GM23338 (cell line): ENCODE measurements around the gene SLC6A19. TPM values are rescaled to one million over a fixed set of nuclear protein-coding genes. Genes with fewer than 3 reads are reported as not detected.

ENCODE experiments used
- ATAC-seq: fragments of 200-7000 bp; cut with Tn5 transposase; 3 replicates; pipeline ENCODE4 v1.9.1; 2020
- DNase-seq: peaks from one replicate; pipeline ENCODE4 v3.0.0-alpha.2; 2015; ENCODE audit warnings: low spot score
- H2AFZ ChIP-seq: fragments of 200-600 bp; sonication (generic); 2 replicates; pipeline ENCODE4 v1.8.0; 2016; ENCODE audit warnings: antibody characterized with exemption, mild to moderate bottlenecking, moderate library complexity
- H3F3A ChIP-seq: fragments of 200-600 bp; sonication (generic); replicated peaks from 2 replicates; pipeline ENCODE4 v1.8.0; 2017; ENCODE audit warnings: antibody characterized with exemption, mixed run types, low read depth
- H3K27ac ChIP-seq: fragments of 200-600 bp; sonication (generic); 2 replicates; pipeline ENCODE4 v1.6.1; 2016; ENCODE audit warnings: low read depth
- H3K27me3 ChIP-seq: fragments of 200-600 bp; sonication (generic); 2 replicates; pipeline ENCODE4 v1.8.0; 2016; ENCODE audit warnings: mild to moderate bottlenecking, mixed run types, moderate library complexity; ENCODE audit not compliant: insufficient read depth
- H3K36me3 ChIP-seq: fragments of 200-600 bp; sonication (generic); 2 replicates; pipeline ENCODE4 v1.8.0; 2016; ENCODE audit warnings: mild to moderate bottlenecking; ENCODE audit not compliant: insufficient read depth
- H3K4me1 ChIP-seq: fragments of 200-600 bp; sonication (generic); 2 replicates; pipeline ENCODE4 v1.8.0; 2016; ENCODE audit warnings: mild to moderate bottlenecking, moderate library complexity; ENCODE audit not compliant: insufficient read depth
- H3K4me2 ChIP-seq: fragments of 200-600 bp; sonication (generic); 2 replicates; pipeline ENCODE4 v1.7.1; 2017; ENCODE audit warnings: mixed run types
- H3K4me3 ChIP-seq: fragments of 200-600 bp; sonication (generic); 2 replicates; pipeline ENCODE4 v1.6.1; 2016; ENCODE audit warnings: mixed run types
- H3K79me2 ChIP-seq: fragments of 200-600 bp; sonication (generic); replicated peaks from 2 replicates; pipeline ENCODE4 v1.8.0; 2017; ENCODE audit warnings: mild to moderate bottlenecking; ENCODE audit not compliant: insufficient read depth
- H3K9me2 ChIP-seq: fragments of 200-600 bp; sonication (generic); 2 replicates; pipeline ENCODE4 v1.8.0; 2017; ENCODE audit not compliant: insufficient read depth
- H4K20me1 ChIP-seq: fragments of 200-600 bp; sonication (generic); replicated peaks from 2 replicates; pipeline ENCODE4 v1.8.0; 2017; ENCODE audit warnings: mild to moderate bottlenecking; ENCODE audit not compliant: insufficient read depth
- H3K27ac Mint-ChIP-seq: 2 replicates; pipeline ENCODE4 v1.8.0; 2020; ENCODE audit warnings: inconsistent platforms, mild to moderate bottlenecking, moderate library complexity, mixed read lengths
- H3K27me3 Mint-ChIP-seq: 3 replicates; pipeline ENCODE4 v1.8.0; 2022; ENCODE audit warnings: low read depth, mild to moderate bottlenecking, moderate library complexity, mixed read lengths, inconsistent platforms; ENCODE audit not compliant: insufficient read depth, poor library complexity
- H3K36me3 Mint-ChIP-seq: 3 replicates; pipeline ENCODE4 v1.8.0; 2021; ENCODE audit warnings: low read depth, mild to moderate bottlenecking, inconsistent platforms, moderate library complexity, mixed read lengths
- H3K4me1 Mint-ChIP-seq: 3 replicates; pipeline ENCODE4 v1.8.0; 2020; ENCODE audit warnings: mild to moderate bottlenecking, inconsistent platforms, mixed read lengths
- H3K4me3 Mint-ChIP-seq: 3 replicates; pipeline ENCODE4 v1.8.0; 2021; ENCODE audit warnings: moderate library complexity, mild to moderate bottlenecking, inconsistent platforms, mixed read lengths
- H3K9me3 Mint-ChIP-seq: 3 replicates; pipeline ENCODE4 v1.8.0; 2020; ENCODE audit warnings: moderate library complexity, mild to moderate bottlenecking, inconsistent platforms, mixed read lengths
- CREB1 ChIP-seq: fragments of 250-450 bp; sonication (Bioruptor Pico); IDR thresholded peaks from 2 replicates; pipeline ENCODE4 v1.5.0; 2020; ENCODE audit warnings: low read depth, mild to moderate bottlenecking, moderate library complexity
- ETS1 ChIP-seq: IDR thresholded peaks from 2 replicates; pipeline ENCODE4 v1.6.1; 2016; ENCODE audit warnings: antibody characterized with exemption
- EZH2 ChIP-seq: fragments of 200-600 bp; sonication (generic); IDR thresholded peaks from one replicate; pipeline ENCODE4 v1.8.0; 2017; ENCODE audit warnings: antibody characterized with exemption, mild to moderate bottlenecking, low read depth; ENCODE audit not compliant: unreplicated experiment
- EZH2phosphoT487 ChIP-seq: fragments of 200-600 bp; sonication (generic); IDR thresholded peaks from one replicate; pipeline ENCODE4 v1.8.1; 2018; ENCODE audit warnings: antibody characterized with exemption; ENCODE audit not compliant: unreplicated experiment
- JUNB ChIP-seq: IDR thresholded peaks from one replicate; pipeline ENCODE4 v1.6.1; 2016; ENCODE audit warnings: antibody characterized with exemption; ENCODE audit not compliant: unreplicated experiment
- NANOG ChIP-seq: IDR thresholded peaks from 2 replicates; pipeline ENCODE4 v1.6.1; 2016; ENCODE audit warnings: antibody characterized with exemption, borderline replicate concordance
- POLR2AphosphoS5 ChIP-seq: IDR thresholded peaks from 2 replicates; pipeline ENCODE4 v1.6.1; 2016; ENCODE audit warnings: antibody characterized with exemption, low read depth
- STAT1 ChIP-seq: IDR thresholded peaks from one replicate; pipeline ENCODE4 v1.6.1; 2016; ENCODE audit warnings: antibody characterized with exemption; ENCODE audit not compliant: unreplicated experiment
- ZNF114 ChIP-seq: fragments of 250-450 bp; sonication (Bioruptor Pico); IDR thresholded peaks from 2 replicates; pipeline ENCODE4 v1.5.0; 2020; ENCODE audit warnings: mild to moderate bottlenecking, moderate library complexity
- ZNF331 ChIP-seq: fragments of 250-450 bp; sonication (Bioruptor Pico); IDR thresholded peaks from 2 replicates; pipeline ENCODE4 v1.5.0; 2020; ENCODE audit warnings: low read depth, mild to moderate bottlenecking, moderate library complexity
- polyA plus RNA-seq: library from polyadenylated mRNA; unstranded; fragments of >200 nt; fragmentation: Nextera tagmentation; extraction: Ambion mirVana; gene quantifications from 2 replicates; pipeline ENCODE4 v1.2.1, GENCODE V29; 2016
- total RNA-seq: library from RNA; depleted of rRNA; stranded (reverse); fragments of >200 nt; shearing (Covaris generic); gene quantifications from 2 replicates; pipeline ENCODE4 v1.2.3, GENCODE V29; 2014
- TF ChIP-seq, protein P1 (sequence below), 2 experiments: fragments of 200-600 bp in 1 of 2; sonication (generic) in 1 of 2; conservative IDR thresholded peaks; 2 replicates each; pipeline versions ENCODE4 v1.5.1 to v1.6.1; 2016 to 2017; ENCODE audit warnings: antibody characterized with exemption in 2 of 2, low read depth in 2 of 2, mild to moderate bottlenecking in 2 of 2, moderate library complexity in 1 of 2
- TF ChIP-seq, protein P2 (sequence below): IDR thresholded peaks from one replicate; pipeline ENCODE4 v1.6.1; 2018; ENCODE audit warnings: antibody characterized with exemption; ENCODE audit not compliant: unreplicated experiment
- TF ChIP-seq, protein P3 (sequence below): fragments of 250-450 bp; sonication (Bioruptor Pico); IDR thresholded peaks from 2 replicates; pipeline ENCODE4 v1.5.0; 2020; ENCODE audit warnings: mild to moderate bottlenecking, moderate library complexity

SLC6A19 gene
- total and polyA plus RNA-seq, 2 experiments from 2014 or later = not detected

DNA sequence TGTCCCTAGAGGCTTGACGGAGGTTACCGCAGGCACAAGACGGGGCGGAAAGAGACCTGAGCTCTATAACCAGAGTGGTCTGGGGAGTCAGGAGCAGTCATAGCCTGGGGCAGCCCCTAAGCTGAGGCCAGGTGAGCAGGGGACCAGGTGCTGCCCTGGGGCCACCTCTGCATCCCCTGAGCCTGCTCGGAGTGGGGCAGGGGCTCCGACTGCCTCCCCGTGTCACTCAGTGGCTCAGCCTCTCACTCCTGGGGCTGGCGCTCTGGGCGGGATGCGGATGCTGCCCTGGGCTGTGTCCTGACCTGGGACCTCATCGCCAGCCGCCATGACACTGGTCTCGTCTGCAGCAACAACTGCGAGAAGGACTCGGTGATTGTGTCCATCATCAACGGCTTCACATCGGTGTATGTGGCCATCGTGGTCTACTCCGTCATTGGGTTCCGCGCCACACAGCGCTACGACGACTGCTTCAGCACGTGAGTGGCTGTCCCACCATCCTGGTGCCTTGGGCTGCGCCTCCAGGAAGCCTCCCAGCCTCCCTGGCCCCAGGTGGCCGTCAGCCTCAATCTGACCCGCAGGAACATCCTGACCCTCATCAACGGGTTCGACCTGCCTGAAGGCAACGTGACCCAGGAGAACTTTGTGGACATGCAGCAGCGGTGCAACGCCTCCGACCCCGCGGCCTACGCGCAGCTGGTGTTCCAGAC lies 15.0 kb downstream of the SLC6A19 start:
- Histone ChIP-seq H3K9me2 (no peaks in the 10 kb centered on the region), H3K4me2 (no peak overlapping the region), H3K27ac (no peak overlapping the region), H2AFZ (no peak overlapping the region), H3K4me3 (no peak overlapping the region), H3F3A (no peaks in the 10 kb centered on the region), H3K79me2 (no peaks in the 10 kb centered on the region), H3K27me3 (no peaks in the 10 kb centered on the region), H3K4me1 (no peaks in the 10 kb centered on the region), H3K36me3 (no peaks in the 10 kb centered on the region), H4K20me1 (no peaks in the 10 kb centered on the region)
- Mint-ChIP-seq H3K9me3 (peaks cover 3% of the 10 kb centered on the region; the same call in 2 of the 3 replicates), H3K4me1 (peaks cover 3% of the 10 kb centered on the region; the same call in 2 of the 3 replicates), H3K27ac (no peak overlapping the region), H3K27me3 (peaks cover 4% of the 10 kb centered on the region), H3K4me3 (no peak overlapping the region), H3K36me3 (no peaks in the 10 kb centered on the region; the same call in 2 of the 3 replicates)
- TF ChIP-seq JUNB (no peak), ETS1 (no peak), STAT1 (no peak), EZH2 (no peak), ZNF114 (no peak), EZH2phosphoT487 (no peak), NANOG (no peak), CREB1 (CRISPR knock-in tag) (no peak), ZNF331 (no peak), POLR2AphosphoS5 (no peak)
- TF ChIP-seq, protein P1, sequence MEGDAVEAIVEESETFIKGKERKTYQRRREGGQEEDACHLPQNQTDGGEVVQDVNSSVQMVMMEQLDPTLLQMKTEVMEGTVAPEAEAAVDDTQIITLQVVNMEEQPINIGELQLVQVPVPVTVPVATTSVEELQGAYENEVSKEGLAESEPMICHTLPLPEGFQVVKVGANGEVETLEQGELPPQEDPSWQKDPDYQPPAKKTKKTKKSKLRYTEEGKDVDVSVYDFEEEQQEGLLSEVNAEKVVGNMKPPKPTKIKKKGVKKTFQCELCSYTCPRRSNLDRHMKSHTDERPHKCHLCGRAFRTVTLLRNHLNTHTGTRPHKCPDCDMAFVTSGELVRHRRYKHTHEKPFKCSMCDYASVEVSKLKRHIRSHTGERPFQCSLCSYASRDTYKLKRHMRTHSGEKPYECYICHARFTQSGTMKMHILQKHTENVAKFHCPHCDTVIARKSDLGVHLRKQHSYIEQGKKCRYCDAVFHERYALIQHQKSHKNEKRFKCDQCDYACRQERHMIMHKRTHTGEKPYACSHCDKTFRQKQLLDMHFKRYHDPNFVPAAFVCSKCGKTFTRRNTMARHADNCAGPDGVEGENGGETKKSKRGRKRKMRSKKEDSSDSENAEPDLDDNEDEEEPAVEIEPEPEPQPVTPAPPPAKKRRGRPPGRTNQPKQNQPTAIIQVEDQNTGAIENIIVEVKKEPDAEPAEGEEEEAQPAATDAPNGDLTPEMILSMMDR (conservative IDR thresholded peaks at IDR 0.05; ENCODE audit: low read depth in 2 of 2) = no peak
- TF ChIP-seq, protein P2, sequence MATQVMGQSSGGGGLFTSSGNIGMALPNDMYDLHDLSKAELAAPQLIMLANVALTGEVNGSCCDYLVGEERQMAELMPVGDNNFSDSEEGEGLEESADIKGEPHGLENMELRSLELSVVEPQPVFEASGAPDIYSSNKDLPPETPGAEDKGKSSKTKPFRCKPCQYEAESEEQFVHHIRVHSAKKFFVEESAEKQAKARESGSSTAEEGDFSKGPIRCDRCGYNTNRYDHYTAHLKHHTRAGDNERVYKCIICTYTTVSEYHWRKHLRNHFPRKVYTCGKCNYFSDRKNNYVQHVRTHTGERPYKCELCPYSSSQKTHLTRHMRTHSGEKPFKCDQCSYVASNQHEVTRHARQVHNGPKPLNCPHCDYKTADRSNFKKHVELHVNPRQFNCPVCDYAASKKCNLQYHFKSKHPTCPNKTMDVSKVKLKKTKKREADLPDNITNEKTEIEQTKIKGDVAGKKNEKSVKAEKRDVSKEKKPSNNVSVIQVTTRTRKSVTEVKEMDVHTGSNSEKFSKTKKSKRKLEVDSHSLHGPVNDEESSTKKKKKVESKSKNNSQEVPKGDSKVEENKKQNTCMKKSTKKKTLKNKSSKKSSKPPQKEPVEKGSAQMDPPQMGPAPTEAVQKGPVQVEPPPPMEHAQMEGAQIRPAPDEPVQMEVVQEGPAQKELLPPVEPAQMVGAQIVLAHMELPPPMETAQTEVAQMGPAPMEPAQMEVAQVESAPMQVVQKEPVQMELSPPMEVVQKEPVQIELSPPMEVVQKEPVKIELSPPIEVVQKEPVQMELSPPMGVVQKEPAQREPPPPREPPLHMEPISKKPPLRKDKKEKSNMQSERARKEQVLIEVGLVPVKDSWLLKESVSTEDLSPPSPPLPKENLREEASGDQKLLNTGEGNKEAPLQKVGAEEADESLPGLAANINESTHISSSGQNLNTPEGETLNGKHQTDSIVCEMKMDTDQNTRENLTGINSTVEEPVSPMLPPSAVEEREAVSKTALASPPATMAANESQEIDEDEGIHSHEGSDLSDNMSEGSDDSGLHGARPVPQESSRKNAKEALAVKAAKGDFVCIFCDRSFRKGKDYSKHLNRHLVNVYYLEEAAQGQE = no peak
- TF ChIP-seq, protein P3, sequence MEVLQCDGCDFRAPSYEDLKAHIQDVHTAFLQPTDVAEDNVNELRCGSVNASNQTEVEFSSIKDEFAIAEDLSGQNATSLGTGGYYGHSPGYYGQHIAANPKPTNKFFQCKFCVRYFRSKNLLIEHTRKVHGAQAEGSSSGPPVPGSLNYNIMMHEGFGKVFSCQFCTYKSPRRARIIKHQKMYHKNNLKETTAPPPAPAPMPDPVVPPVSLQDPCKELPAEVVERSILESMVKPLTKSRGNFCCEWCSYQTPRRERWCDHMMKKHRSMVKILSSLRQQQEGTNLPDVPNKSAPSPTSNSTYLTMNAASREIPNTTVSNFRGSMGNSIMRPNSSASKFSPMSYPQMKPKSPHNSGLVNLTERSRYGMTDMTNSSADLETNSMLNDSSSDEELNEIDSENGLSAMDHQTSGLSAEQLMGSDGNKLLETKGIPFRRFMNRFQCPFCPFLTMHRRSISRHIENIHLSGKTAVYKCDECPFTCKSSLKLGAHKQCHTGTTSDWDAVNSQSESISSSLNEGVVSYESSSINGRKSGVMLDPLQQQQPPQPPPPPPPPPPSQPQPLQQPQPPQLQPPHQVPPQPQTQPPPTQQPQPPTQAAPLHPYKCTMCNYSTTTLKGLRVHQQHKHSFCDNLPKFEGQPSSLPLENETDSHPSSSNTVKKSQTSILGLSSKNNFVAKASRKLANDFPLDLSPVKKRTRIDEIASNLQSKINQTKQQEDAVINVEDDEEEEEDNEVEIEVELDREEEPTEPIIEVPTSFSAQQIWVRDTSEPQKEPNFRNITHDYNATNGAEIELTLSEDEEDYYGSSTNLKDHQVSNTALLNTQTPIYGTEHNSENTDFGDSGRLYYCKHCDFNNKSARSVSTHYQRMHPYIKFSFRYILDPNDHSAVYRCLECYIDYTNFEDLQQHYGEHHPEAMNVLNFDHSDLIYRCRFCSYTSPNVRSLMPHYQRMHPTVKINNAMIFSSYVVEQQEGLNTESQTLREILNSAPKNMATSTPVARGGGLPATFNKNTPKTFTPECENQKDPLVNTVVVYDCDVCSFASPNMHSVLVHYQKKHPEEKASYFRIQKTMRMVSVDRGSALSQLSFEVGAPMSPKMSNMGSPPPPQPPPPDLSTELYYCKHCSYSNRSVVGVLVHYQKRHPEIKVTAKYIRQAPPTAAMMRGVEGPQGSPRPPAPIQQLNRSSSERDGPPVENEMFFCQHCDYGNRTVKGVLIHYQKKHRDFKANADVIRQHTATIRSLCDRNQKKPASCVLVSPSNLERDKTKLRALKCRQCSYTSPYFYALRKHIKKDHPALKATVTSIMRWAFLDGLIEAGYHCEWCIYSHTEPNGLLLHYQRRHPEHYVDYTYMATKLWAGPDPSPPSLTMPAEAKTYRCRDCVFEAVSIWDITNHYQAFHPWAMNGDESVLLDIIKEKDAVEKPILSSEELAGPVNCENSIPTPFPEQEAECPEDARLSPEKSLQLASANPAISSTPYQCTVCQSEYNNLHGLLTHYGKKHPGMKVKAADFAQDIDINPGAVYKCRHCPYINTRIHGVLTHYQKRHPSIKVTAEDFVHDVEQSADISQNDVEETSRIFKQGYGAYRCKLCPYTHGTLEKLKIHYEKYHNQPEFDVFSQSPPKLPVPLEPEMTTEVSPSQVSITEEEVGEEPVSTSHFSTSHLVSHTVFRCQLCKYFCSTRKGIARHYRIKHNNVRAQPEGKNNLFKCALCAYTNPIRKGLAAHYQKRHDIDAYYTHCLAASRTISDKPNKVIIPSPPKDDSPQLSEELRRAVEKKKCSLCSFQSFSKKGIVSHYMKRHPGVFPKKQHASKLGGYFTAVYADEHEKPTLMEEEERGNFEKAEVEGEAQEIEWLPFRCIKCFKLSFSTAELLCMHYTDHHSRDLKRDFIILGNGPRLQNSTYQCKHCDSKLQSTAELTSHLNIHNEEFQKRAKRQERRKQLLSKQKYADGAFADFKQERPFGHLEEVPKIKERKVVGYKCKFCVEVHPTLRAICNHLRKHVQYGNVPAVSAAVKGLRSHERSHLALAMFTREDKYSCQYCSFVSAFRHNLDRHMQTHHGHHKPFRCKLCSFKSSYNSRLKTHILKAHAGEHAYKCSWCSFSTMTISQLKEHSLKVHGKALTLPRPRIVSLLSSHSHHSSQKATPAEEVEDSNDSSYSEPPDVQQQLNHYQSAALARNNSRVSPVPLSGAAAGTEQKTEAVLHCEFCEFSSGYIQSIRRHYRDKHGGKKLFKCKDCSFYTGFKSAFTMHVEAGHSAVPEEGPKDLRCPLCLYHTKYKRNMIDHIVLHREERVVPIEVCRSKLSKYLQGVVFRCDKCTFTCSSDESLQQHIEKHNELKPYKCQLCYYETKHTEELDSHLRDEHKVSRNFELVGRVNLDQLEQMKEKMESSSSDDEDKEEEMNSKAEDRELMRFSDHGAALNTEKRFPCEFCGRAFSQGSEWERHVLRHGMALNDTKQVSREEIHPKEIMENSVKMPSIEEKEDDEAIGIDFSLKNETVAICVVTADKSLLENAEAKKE = no peak
- DNase-seq (no peak), ATAC-seq (no peak)
